Astrocyte of the cerebellum (primary cell): Measurements from ENCODE around the gene TREH.
"Not testable (repeated sequence)": the region's sequence is repeated elsewhere in the genome, so short reads cannot be mapped to it uniquely, and the experiment has no call there.

Experiments used
- DNase-seq: peaks from one replicate; pipeline ENCODE4 v3.0.0-alpha.2; 2011; ENCODE audit warnings: low read depth
- H3K4me3 ChIP-seq: 2 replicates; pipeline ENCODE4 v1.5.1; 2011; ENCODE audit warnings: mild to moderate bottlenecking, low read depth, low read length, moderate library complexity
- CTCF ChIP-seq: IDR thresholded peaks from 2 replicates; pipeline ENCODE4 v1.5.1; 2012; ENCODE audit warnings: low read length, low read depth, moderate library complexity, mild to moderate bottlenecking; ENCODE audit errors: missing control alignments
- in situ Hi-C: cut with HindIII; loops from 2 replicates; pipeline ENCODE4 v1.10.0; 2017; ENCODE audit warnings: low sequenced_read_pairs

Gene TREH, protein sequence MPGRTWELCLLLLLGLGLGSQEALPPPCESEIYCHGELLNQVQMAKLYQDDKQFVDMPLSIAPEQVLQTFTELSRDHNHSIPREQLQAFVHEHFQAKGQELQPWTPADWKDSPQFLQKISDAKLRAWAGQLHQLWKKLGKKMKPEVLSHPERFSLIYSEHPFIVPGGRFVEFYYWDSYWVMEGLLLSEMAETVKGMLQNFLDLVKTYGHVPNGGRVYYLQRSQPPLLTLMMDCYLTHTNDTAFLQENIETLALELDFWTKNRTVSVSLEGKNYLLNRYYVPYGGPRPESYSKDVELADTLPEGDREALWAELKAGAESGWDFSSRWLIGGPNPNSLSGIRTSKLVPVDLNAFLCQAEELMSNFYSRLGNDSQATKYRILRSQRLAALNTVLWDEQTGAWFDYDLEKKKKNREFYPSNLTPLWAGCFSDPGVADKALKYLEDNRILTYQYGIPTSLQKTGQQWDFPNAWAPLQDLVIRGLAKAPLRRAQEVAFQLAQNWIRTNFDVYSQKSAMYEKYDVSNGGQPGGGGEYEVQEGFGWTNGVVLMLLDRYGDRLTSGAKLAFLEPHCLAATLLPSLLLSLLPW

DNA sequence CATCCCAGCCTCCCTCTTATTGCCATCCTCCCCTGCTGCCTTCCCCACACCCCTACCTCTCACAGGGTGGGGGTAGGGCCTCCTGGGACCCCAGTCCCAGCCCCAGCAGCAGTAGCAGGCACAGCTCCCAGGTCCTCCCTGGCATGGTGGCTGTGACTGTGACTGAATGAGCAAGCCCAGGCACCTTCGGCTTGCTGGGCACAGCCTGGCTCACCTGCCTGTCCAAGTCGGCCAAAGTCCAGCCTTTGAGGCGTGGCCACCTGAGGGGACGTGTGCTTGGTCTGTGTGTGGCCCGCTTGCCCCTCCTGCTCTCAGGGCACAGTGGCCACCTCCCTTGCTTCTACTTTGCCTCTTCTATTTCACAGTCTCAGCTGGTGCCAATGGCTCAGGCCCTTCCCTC is at the start of gene TREH:
TREH (minus strand) TSS at position 168 of the 400 bp plus-strand sequence; CDS start at position 145, 23 bp downstream.
- H3K4me3 ChIP-seq = no peak within 1 kb of the TSS
- TF ChIP-seq CTCF = no peak
- in situ Hi-C loops = no loop called here
- DNase-seq = no peak

- H3K4me3 ChIP-seq, DNase-seq, in situ Hi-C loops: not testable (repeated sequence)
Measured at GRCh38 chr11:118728112-118728511, 48.7 kb upstream of the TREH start.

DNA sequence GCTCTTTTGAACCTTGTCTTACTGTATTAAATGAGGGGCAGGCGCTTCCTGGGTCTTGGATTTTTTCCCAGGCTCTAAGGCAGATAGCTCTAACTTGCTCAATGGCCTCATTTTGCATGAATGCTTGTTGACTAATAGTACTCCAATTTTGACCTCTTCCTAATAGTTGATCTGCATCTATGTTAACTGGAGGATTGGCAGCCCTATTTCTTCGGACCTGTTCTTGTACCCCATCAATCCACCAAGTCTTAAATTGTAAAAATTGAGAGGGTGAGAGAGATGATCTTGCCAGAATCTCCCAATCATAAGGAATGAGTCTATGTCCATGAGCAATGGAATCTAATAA is 48.2 kb upstream of the TREH start:
- in situ Hi-C loops, DNase-seq, H3K4me3 ChIP-seq: not testable (repeated sequence)

- DNase-seq, H3K4me3 ChIP-seq, in situ Hi-C loops: not testable (repeated sequence)
Measured at GRCh38 chr11:118727001-118727720, 47.7 kb upstream of the TREH start.

DNA sequence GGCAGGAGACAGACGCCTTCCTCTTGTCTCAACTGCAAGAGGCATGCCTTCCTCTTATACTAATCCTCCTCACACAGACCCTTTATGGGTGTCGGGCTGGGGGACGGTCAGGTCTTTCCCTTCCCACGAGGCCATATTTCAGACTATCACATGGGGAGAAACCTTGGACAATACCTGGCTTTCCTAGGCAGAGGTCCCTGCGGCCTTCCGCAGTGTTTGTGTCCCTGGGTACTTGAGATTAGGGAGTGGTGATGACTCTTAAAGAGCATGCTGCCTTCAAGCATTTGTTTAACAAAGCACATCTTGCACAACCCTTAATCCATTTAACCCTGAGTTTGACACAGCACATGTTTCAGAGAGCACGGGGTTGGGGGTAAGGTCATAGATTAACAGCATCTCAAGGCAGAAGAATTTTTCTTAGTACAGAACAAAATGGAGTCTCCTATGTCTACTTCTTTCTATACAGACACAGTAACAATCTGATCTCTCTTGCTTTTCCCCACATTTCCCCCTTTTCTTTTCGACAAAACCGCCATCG is 42.1 kb upstream of the TREH start:
- DNase-seq, H3K4me3 ChIP-seq, in situ Hi-C loops: not testable (repeated sequence)

- in situ Hi-C loops, DNase-seq: not testable (repeated sequence)
Measured at GRCh38 chr11:118720740-118721139, 41.3 kb upstream of the TREH start.

DNA sequence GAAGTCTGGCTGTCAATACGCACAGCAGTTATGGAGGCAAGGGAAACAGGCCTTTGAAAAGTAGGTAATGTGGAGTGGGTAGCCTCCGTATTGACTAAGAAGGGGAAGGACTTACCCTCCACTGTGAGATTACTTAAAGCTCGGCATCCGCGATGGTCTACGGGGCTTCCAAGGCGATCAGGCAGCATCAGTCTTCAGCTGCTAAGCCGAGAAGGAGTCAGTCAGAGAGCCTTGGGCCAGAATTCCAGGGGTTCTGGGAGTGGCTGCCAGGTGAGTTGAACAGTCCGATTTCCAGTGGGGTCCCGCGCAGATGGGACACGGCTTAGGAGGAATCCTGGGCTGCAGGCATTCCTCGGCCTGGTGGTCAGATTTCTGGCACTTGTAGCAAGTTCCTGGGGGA is 40.6 kb upstream of the TREH start:
- DNase-seq, H3K4me3 ChIP-seq, in situ Hi-C loops: not testable (repeated sequence)

More at GRCh38 chr11:118720740-118721139, 41.3 kb upstream of the TREH start:
- not testable (repeated sequence) for H3K4me3 ChIP-seq

- in situ Hi-C loops, DNase-seq, H3K4me3 ChIP-seq: not testable (repeated sequence)
Measured at GRCh38 chr11:118718562-118718961, 39.1 kb upstream of the TREH start.

DNA sequence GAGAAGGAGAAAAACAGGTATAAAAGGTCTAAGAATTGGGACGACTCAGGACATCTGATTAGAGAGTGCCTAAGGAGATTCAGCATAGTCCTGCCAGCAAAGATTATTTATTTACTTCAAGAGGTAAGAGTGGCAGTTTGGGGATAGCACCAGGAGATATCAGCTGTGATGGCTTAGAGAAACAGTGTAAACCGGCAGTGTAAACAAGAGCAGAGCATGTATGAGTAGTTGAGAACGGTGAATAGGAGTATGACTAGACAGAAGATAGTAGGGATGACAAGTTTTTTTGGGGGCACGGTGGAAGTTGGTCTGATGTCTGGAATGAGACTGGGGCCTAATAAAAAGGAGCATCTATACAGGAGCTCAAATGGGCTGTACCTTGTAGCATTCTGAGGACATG is 38.3 kb upstream of the TREH start:
- H3K4me3 ChIP-seq, DNase-seq, in situ Hi-C loops: not testable (repeated sequence)

- in situ Hi-C loops, DNase-seq, H3K4me3 ChIP-seq: not testable (repeated sequence)
Measured at GRCh38 chr11:118717221-118717620, 37.8 kb upstream of the TREH start.

DNA sequence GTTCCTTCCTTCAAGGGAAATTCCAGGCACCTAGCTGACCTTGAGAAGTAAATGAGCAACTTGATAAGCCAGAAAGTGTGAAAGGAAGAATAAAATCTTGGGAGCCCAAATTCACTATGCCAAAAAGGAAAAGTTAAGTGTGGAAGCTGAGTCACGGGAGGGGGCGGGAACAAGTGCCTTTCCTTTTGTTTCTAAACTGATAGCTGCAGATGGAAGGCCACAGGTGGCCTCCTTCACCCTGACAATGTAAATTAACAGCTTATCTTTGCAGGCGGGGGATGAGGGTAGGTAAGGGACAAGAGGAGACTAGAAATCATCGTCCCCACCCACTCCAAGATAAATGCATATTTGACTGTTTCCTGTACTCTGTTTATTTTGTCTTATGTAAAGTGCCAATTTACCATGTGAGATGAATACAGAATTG is 36.4 kb upstream of the TREH start:
- TF ChIP-seq CTCF = no peak
- no peak overlapping the region for H3K4me3 ChIP-seq
- in situ Hi-C loops = no loop called here
- no peak for DNase-seq
